GM12878 (cell line): ENCODE results near the gene COLQ. TPM values are rescaled to one million over a fixed set of nuclear protein-coding genes. Genes with fewer than 3 reads are reported as not detected.

Source experiments
- CEBPB ChIP-seq, 2 experiments: fragments of 150-350 bp in 1 of 2; IDR thresholded peaks; 2 replicates each; pipeline ENCODE4 v1.6.1; 2012 to 2014; ENCODE audit warnings: low read depth in 2 of 2, low read length in 2 of 2, borderline replicate concordance in 1 of 2, inconsistent platforms in 1 of 2
- ELK1 ChIP-seq: IDR thresholded peaks from 2 replicates; pipeline ENCODE4 v1.6.1; 2012; ENCODE audit warnings: low read depth, low read length, improper control_type of control experiment
- HDAC6 ChIP-seq: fragments of 200-600 bp; sonication (generic); IDR thresholded peaks from one replicate; pipeline ENCODE4 v1.8.0; 2017; ENCODE audit warnings: antibody characterized with exemption; ENCODE audit not compliant: unreplicated experiment
- IRF4 ChIP-seq: IDR thresholded peaks from 2 replicates; pipeline ENCODE4 v1.6.1; 2011; ENCODE audit warnings: low read depth, low read length
- MXI1 ChIP-seq: fragments of 150-350 bp; IDR thresholded peaks from 2 replicates; pipeline ENCODE4 v1.6.1; 2011; ENCODE audit warnings: low read depth, mild to moderate bottlenecking, inconsistent platforms, low read length, improper control_type of control experiment
- NFYA ChIP-seq: IDR thresholded peaks from 2 replicates; pipeline ENCODE4 v1.6.1; 2011; ENCODE audit warnings: low read depth, mild to moderate bottlenecking, low read length, improper control_type of control experiment, borderline replicate concordance
- NFYB ChIP-seq: IDR thresholded peaks from 2 replicates; pipeline ENCODE4 v1.6.1; 2011; ENCODE audit warnings: low read depth, mild to moderate bottlenecking, low read length, improper control_type of control experiment, moderate library complexity; ENCODE audit not compliant: insufficient read depth
- NR2C2 ChIP-seq: IDR thresholded peaks from 2 replicates; pipeline ENCODE4 v1.6.1; 2011; ENCODE audit warnings: borderline replicate concordance, low read depth; ENCODE audit not compliant: control insufficient read depth, insufficient read length
- PML ChIP-seq: IDR thresholded peaks from 2 replicates; pipeline ENCODE4 v1.6.1; 2012; ENCODE audit warnings: low read length, inconsistent platforms
- SUZ12 ChIP-seq: fragments of 200-600 bp; sonication (generic); IDR thresholded peaks from one replicate; pipeline ENCODE4 v1.6.1; 2018; ENCODE audit warnings: antibody characterized with exemption, mild to moderate bottlenecking; ENCODE audit not compliant: unreplicated experiment
- ZBTB4 ChIP-seq: fragments of 450-650 bp; formaldehyde crosslinking; IDR thresholded peaks from 2 replicates; pipeline ENCODE4 v1.4.0; 2022; ENCODE audit warnings: mild to moderate bottlenecking, moderate library complexity
- ZNF217 ChIP-seq: fragments of 450-650 bp; IDR thresholded peaks from 2 replicates; pipeline ENCODE4 v1.6.1; 2017; ENCODE audit warnings: antibody characterized with exemption, mild to moderate bottlenecking
- polyA plus RNA-seq, 11 experiments: library from polyadenylated mRNA; depleted of rRNA in 4 of 11; unstranded in 6 of 11; stranded (reverse) in 5 of 11; fragments of >200 nt; fragmentation: Nextera tagmentation in 4 of 11; fragmentation: Illumina TruSeq in 1 of 11; extraction: Ambion mirVana in 4 of 11; extraction: Trizol in 1 of 11; gene quantifications; 1 replicate in 1 of 11; 2 replicates in 10 of 11; pipeline versions ENCODE4 v1.2.1 to v1.2.3, GENCODE V29; 2011 to 2016; ENCODE audit warnings: inconsistent platforms in 2 of 11, missing spikeins in 2 of 11, low read depth in 1 of 11
- total RNA-seq, 4 experiments: library from RNA; depleted of rRNA in 3 of 4; stranded (reverse); fragments of >200 nt in 3 of 4; fragmentation: Illumina TruSeq in 1 of 4; extraction: Trizol in 1 of 4; gene quantifications; 2 replicates each; pipeline versions ENCODE4 v1.2.1 to v1.2.3, GENCODE V29; 2013 to 2021
- TF ChIP-seq, protein P1 (sequence below): fragments of 450-650 bp; IDR thresholded peaks from 2 replicates; pipeline ENCODE4 v1.6.1; 2016; ENCODE audit warnings: mild to moderate bottlenecking, moderate library complexity, borderline replicate concordance

COLQ gene
- total and polyA plus RNA-seq, 10 of the 15 experiments (the other 5 are each of a cell fraction or from before 2014, with no cell fraction given) = 0.13 to 2.7 (median 0.70) TPM

DNA sequence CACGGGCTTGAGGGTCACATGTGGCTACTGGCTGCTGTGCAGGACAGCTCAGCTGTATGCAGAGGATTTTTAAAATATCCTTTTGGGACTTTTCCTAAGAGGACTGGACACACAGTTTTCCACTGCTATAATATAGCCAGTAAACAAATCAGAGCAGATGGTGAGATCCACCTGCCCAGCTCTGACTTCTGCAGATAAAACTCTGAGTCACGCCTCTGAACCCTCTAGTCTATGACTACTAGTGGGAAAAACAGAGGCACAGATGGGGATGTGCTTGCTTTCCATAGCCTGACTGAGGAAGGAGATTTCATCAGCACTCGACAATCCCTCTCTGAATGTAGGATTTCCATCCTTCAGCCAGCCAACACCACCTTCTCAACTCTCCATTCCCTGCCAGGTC, 45.1 kb downstream of the COLQ start (continued):
- TF ChIP-seq, protein P1, sequence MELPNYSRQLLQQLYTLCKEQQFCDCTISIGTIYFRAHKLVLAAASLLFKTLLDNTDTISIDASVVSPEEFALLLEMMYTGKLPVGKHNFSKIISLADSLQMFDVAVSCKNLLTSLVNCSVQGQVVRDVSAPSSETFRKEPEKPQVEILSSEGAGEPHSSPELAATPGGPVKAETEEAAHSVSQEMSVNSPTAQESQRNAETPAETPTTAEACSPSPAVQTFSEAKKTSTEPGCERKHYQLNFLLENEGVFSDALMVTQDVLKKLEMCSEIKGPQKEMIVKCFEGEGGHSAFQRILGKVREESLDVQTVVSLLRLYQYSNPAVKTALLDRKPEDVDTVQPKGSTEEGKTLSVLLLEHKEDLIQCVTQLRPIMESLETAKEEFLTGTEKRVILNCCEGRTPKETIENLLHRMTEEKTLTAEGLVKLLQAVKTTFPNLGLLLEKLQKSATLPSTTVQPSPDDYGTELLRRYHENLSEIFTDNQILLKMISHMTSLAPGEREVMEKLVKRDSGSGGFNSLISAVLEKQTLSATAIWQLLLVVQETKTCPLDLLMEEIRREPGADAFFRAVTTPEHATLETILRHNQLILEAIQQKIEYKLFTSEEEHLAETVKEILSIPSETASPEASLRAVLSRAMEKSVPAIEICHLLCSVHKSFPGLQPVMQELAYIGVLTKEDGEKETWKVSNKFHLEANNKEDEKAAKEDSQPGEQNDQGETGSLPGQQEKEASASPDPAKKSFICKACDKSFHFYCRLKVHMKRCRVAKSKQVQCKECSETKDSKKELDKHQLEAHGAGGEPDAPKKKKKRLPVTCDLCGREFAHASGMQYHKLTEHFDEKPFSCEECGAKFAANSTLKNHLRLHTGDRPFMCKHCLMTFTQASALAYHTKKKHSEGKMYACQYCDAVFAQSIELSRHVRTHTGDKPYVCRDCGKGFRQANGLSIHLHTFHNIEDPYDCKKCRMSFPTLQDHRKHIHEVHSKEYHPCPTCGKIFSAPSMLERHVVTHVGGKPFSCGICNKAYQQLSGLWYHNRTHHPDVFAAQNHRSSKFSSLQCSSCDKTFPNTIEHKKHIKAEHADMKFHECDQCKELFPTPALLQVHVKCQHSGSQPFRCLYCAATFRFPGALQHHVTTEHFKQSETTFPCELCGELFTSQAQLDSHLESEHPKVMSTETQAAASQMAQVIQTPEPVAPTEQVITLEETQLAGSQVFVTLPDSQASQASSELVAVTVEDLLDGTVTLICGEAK = no peak
- TF ChIP-seq IRF4 (no peak), SUZ12 (no peak), NFYA (no peak), NR2C2 (no peak), PML (no peak), ZBTB4 (CRISPR knock-in tag) (no peak), ZNF217 (no peak), CEBPB (IDR thresholded peaks at IDR 0.05; ENCODE audit: borderline replicate concordance in 1 of 2, low read depth in 2 of 2, low read length in 2 of 2) (no peak), MXI1 (no peak), ELK1 (no peak), NFYB (no peak), HDAC6 (no peak)
- TF ChIP-seq, all 136 proteins: peak for 0
